Measurements from ENCODE around the gene SH3PXD2A.
"Not testable (repeated sequence)": the region's sequence is repeated elsewhere in the genome, so short reads cannot be mapped to it uniquely, and the experiment has no call there.

Gene SH3PXD2A

DNA sequence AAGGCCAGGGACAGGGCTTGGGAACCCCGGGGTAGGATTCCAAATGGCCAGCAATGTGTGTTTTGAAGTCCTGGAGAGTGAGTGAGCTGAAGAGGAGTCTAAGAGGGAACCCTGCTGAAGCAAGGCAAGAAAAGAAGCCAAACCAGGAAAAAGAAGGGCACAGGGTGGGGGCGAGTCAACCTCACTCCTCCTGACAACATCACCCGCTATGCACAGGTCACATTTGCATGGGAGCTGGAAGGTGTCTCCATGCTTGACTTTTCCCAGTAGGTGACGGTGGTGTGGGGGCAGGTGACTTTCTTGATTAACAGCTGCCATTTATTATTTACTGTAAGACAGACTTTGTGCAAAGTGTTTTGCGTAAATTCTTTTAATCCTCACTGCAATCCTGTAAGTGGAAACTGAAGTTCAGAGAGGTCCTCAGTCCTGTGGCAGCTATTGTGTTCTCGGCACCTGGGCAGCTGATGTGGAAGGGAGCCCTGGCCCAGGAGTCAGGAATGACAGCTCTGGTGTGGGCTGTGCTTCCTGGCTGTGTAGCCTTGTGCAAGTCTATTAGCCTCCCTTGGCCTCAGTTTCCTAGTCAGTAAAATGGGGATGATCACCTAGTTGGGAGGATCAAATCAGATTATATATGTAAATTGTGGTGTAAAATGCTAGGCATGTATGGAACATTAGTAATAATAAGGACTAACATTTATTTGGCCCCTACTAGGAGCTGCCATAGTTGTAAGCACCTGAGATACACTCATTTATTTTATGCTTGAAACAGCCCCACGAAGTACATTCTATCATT is 90.9 kb downstream of the SH3PXD2A start:
- no peak for ATAC-seq

DNA sequence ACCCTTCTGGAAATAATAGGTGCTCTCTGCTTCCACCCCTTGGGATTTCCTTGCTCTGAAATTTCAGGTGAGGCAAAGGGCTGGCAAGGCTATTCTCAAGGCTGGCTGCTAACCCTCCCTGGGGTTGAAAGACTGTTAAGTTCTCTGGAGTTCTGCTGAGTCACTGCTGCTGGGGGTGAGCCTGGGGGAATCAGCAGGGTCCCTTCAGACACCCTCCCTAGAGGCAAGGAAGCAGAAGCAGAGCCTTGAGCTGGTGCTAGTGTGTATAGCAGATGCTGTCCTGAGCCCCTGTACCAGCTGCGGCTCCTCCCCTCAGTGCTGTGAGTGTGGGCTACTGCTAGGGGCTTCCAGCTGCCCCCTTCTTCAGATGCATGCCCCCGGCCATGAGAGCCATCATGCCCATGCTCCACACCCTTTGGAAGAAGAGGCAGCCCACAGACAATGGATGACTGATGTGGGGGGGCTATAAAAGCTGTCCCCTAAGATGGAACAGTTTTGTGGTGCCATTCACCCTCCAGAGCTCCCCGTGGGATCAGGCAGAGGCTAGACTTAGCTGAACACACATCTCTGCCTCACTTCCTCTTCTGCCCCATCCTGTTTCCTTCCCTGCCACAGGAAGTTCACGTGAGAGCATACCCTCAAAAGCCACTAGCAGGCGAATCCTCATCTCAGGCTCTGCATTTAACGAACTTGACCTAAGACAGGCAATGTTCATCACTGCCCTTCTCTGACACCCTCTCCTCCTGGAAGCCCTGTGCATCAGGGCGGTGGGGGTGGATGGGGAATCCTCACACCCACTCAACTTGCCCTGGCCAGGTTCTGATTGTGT is 91.8 kb downstream of the SH3PXD2A start:
- peak; percentile 18 to 19 for ATAC-seq

DNA sequence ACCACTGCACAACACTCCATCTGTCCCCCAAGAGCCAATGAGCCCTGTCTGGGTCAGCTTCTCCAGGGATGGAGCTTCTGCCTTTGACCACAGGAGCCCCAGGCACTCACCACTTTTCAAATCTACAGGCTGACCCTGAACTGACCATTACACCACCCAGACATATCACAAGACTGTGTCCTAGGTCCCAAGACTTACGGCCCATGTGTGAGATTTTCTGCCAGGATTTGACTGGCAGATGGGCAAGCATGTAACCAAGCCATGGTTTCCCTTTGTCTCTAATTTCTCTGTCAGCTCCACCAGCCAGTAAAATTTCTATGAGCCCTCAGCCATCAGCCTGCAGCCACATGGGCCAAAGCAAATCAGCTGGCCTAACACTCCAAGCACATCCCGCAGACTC is 92.5 kb downstream of the SH3PXD2A start:
- no peak for ATAC-seq

DNA sequence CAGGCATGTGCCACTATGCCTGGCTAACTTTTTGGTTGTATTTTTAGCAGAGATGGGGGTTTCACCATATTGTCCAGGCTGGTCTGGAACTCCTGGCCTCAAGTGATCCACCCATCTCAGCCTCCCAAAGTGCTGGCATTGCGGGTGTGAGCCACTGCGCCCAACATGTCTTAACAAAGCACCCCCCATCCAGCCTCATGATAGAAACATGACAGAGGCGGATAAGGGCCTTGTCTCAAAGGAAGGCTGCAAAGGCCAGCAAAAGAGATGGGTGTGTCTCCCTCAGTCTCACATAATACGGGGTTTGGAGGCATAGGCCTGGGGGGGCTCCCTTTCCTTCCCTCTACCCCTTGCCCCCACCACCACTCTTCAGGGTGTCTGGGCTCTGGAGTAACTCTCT is 93.2 kb downstream of the SH3PXD2A start:
- ATAC-seq: no peak

DNA sequence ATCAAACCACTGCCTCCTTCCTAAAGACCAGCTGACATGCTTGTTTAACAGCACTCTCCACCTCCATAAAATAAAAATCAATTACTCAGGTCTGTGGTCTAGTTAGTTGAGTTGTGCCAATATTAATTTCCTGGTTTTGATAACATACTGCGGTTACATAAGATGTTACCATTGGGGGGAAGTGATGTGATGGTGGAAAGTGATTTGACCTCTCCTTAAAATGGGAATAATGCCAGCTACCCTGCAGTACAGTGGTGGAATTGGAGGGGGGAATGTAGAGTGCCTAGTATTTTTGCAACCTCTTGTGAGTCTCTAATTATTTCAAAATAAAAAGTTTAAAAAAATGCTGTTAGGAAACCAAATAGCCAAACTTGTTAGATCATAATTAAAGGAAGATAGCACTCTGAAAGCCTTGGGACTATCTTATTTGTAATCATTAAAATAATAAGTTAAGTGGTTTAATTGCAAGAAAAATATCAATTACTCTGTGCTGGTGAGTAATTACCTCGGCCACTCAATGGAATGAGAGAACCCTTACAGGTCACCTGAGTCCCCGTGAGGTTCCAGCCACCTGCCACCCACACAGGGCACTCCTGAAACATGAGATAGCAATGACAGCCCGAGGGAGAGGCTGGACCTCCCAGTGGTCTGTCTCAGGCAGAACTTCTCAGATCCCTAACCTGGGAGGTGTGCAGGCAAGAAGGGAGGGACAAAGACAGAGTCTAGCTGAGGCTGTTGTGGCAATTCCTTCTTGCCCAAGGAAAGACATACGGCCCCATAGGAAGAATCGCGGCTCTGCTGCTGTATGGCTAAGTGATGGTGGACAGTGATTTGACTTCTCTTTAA is 94.1 kb downstream of the SH3PXD2A start:
- no peak for ATAC-seq

DNA sequence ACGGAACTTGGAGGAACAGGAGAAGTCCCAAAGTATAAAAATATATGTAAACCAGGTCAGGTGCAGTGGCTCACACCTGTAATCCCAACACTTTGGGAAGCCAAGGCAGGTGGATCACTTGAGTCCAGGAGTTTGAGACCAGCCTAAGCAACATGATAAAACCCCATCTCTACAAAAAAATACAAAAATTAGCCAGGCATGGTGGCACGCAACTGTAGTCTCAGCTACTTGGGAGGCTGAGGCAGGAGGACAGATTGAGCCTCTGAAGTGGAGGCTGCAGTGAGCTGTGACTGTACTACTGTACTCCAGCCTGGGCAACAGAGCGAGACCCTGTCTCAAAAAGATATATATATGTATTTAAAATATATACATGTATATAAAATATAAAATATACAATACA is 95.1 kb downstream of the SH3PXD2A start:
- not testable (repeated sequence) for ATAC-seq

DNA sequence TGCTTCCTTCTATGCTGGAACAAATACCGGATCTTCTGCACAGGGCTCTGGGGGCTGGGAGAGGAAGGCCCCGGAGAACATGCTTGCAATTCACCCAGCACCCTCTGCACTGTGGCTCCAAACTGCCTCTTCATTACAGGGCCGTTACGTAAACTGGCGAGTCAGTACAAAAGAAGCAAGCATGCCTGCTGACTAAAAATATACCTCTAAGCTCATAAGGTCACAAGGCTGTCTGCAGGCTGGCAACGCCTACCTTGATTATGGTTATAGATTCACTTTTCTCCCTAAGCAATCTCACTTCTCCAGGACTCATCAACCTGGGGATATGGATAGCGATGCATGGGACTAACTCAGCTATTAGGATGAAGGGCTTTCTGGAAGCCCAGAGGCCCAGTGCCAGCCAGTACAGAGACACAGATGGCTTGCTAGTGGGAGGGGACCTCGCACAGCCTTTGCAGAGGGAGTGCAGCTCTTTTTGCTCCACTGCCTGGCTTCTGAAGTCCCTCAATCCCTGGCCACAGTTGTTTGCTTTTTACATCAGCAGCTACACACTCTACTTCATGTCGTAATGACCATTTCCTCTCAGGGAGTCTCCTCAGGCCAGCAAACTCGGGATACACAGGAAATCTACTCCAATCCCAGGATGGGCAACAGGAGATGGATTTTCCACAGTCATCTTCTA is 96.1 kb downstream of the SH3PXD2A start:
- peak; percentile 89 to 92 for ATAC-seq

DNA sequence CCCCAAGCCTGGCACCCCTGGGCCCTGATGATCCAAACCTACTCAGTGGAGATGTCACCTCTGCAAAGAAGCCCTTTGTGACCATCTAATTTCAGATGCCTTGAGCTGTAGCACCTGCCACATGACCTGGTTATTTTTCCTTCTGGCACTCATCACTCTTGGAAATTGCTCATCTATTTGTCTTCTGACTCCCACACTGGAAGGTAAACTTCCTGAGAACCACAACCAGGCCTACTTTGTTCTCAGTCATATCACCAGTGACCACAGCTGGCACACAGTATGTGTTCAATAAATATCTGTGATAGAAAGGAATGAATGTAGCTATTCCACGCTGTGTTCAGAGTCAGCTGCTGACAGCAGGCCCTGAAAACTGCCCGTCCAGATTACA is 97.1 kb downstream of the SH3PXD2A start:
- peak; percentile 25 to 33 for ATAC-seq

DNA sequence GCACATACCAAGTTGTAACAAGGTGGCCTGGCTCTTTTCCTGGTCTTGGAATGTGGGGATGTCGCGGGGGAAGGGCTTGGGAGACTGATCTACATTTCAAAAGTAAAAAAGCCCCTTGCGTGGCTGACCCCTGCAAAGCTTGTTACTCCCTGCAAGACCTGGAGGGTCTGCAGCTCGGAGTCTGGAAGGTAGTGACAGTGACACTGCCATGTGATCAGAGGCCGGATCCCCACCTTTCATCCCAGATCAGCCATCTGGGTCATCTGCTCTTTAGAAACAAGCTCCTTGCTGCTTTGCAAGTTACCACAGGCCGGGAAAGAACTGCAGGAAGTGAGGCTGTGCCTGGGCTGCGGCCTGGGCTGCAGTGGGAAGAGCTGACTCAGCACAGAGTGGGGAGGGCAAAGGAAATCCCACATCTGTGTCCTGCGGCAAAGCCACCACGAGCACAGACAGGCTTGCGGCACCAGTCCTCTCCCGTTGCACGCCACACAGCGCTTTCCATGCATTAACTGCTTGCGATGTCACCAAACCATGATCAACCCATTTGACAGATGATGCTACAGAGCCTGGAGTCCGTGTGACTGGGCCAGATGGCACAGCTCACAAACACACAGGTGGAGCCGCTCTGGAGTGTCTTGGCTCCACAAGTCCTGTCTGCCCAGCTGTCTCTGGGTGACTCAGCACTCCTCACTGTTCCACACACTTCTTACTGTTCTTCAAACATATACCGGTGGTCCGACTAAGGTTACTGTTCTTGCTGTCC is 97.7 kb downstream of the SH3PXD2A start:
- ATAC-seq: peak; percentile 31 to 65

DNA sequence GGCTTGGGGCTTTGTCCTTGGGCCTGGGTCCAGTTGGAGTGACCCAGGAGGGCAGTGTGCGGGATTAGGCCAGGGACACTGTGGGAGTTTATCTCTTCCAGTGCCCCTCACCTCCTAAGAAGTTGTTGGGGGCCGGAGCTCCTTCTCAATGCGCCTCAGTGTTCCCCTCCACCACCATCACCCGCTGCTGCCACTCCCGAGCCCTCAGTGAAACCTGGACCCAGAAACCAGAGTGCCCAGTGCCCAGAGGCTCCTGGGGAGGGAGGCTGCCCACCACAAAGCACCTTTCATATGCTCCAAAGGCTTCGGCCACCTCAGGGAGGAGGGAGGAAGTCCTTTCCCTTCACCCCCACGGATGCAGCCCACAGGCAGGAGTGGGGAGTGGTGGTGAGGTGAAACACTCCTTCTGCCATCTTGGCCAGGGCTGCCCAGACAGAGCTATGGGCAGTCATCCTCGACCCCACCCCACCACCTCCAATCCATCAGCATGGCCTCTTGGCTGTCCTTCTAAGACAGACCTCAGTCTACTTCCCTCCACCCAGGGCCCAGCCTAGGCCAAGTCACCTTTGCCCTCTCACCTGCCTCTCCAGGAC is 99.0 kb downstream of the SH3PXD2A start:
- no peak for ATAC-seq

DNA sequence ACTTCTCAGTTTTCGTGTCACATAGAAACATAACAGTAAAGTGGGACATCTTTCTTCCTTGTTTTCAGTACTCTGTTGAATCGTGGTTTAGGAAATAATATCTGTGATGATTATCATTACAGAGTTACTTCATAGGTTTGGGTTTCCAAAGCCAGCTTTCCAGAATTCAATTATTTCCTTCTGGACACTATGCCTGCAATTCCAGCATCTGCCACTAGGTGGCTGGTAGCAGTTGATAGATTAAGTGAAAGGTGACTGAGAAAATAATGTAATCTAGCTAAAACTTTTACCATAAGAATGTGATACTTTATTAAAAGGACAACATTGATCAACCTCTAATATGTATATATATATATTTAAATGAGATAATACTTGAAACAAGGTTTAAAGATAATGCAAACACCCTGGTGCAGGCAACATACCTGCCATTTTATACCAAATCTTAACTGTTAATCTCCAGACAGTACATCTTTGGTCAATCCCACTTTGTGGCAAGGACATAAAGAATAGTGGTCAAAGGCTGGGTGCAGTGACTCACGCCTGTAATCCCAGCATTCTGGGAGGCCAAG is 102.6 kb downstream of the SH3PXD2A start:
- no peak for ATAC-seq

DNA sequence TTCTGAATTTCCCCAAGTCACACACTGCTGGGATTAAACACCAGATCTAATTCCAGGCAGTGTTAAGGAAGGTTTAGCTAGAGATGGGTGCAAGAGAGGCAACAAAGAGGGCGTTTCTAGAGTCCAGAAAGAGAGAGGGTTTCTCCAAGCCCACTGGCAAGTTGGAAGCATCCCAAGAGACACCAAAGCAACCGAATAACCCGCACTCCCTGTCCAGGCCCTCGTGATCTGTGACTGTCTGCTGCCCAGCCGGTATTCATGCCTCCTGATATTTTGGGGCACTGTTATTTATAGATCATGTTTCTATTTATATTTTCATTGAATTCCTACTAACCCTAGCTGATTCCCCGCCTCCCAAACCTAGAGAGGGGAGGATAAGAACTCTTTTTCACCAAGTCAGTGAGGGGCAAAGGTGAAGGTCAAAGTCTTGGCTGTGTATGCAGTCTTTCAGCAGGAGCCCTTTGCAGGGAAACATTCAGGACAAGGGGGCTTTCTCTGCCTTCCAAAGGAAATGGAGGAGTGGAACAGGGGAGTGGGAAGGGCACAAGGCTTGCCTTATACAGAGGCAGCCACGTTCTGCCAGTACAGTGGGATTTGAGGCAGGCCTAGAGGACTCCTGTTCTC is 103.6 kb downstream of the SH3PXD2A start:
- no peak for ATAC-seq

DNA sequence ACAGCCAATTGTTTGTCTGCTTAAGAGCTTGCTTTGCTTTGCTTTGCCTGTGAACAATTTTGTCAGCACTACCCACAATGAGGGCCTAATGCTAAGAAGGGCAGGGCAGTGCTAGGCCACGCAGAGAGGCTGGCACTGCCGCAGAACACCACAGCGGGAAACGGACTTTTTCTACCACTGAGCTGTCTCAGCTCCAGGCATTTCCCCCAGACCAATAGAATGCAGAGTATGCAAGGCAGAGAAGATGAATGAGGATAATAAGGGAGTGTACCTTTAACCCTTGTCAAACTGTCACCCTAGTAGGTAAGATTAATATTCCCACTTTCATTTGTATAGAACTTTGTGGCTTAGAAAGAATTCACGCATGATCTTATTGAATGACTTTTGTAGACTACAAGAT is 104.5 kb downstream of the SH3PXD2A start:
- ATAC-seq: no peak

DNA sequence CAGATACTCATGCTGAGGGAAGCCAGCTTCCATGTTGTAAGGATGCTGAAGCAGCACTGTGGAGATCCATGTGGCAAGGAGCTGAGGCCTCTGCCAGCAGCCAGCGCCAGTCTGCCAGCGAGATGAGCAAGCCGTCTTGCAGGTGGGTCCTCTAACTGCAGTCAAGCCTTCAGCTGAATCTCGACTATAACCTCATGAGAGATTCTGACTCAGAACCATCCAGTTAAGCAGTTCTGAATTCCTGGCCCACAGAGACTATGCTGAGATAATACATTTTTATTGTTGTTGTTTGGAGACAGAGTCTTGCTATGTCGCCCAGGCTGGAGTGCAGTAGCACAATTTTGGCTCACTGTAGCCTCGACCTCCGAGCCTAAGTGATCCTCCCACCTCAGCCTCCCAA is 105.6 kb downstream of the SH3PXD2A start:
- ATAC-seq: no peak

DNA sequence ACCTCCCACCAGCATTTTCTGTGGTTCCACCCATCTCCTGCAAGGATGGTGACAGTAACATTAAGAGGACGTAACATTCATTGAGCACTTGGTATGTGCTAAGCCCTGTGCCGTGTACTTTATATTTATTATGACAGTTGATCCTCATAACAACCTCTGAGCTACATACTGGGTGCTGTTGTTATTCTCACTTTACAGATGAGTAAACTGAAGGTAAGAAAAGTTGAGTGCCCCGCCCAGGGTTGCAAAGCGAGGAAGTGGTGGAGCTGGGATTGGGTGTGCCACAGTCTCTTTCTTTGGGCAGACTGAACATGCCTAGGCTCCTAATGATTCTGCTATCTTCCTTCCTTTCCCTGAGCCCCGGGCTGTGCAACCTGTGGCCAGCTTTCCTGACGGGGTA is 107.4 kb downstream of the SH3PXD2A start:
- peak; percentile 58 to 65 for ATAC-seq

DNA sequence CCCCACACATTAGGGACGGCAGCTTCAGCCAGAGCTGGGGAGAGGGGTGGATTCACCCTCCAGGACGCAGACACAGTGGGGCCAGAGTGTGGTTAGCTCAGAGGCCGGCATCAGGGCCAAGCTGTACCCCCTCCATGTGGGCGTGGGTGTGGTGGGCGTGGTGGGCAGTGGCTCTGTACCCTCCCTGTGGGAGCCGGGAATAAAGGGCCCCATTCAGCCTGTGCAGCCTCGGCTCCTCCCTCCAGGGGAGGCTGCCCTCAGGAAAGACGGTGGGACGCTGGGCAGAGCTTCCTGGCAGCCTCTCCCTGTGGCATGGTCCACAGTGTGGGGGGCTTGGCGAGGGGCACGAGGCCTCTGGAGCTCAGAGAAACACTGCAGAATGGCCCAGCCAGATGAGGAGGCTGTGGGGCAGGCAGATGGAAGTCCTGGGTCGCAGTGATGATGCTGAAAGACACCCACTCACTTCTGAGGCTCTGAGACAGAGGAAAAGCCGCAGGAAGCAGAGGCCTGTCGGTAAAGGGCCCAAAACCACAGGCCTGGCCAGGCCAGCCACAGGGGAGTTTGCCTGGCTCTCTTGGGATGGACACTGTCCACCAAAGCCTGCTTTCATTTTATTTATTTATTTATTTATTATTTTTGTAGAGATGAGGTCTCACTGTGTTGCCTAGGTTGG is 108.0 kb downstream of the SH3PXD2A start:
- ATAC-seq: no peak

DNA sequence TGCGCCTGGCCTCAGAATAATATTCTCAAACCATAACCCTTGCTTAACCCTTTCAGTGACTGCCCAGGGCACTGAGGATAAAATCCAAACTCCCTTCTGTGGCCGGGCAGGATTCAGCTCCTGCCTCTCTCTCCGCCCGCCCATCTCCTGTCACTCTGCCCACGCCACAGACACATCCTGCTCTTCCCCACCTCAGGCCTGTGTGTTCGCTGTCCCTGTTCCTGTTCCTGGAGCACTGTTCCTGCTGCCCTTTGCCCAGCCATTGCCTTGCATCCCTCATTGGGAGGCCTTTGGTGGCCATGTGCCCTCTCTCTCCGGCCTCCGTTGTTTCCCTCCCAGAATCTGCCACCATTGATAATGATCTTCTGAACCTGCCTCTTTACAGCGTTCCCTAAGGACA is 108.8 kb downstream of the SH3PXD2A start:
- no peak for ATAC-seq

DNA sequence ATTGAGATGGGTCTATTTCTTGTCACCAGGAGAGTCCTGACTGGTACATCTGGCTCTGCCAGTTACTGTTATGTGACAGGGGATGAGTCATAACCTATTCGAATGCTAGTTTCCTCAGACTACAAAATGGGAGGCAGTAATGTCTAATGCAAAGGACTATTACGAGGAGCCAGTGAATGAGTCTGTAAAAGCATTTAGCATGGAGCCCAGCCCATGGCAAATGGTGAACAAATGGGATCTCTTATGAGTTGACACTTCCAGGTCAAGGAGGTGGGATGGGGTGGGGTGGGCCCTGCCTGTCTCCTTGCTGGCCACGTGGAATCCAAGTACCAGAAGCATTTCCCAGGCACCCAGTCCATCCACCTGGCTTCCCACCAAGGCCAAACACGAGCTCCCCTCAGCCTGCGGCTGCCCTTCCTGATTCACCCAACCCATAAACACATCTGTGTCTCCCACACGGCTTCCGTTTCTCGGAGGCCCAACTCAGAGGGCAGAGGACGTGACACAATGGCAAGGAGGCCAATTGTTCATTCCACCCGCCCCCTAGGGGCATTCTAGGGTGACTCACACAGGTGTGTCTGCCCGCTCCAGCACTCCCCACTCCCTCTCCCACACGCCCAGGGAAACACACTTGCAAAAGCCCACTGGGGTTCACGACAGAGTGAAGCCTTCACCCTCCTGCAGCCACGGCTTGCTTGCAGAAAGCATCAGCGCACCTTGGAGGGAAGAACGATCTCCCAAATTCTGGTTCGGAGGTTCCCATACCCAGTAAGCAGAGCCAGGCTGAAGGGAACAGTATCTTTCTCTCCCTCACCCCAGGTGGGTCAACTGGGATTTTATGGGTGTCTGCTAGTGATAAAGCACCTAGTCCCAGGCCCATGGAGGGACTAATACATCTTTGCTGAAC is 109.8 kb downstream of the SH3PXD2A start:
- ATAC-seq: peak; percentile 83 to 84

DNA sequence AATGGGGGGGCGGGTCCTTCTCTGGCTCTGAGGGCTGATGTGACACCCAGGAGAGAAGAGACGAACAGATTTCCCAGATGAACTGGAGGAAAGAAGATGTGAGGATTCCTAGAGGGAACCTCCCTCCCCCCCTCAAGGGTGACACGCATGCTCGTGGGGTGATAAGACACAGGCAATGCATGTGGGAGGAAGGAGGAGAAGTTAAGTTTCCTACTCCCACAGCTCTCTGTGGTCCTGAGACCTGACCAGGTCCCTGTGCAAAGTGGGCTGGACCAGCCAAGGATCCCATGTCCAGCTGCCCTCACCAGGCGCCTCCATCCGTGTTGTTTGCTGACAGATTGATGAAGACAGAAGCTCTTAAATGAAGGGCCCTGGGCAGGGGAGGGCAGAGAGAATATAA is 112.6 kb downstream of the SH3PXD2A start:
- ATAC-seq: no peak
